Lower leg skin (tissue), 3 donors: Measurements from ENCODE around the gene MTM1.

ENCODE experiments used
- POLR2A ChIP-seq, 2 donors: fragments of 450-650 bp; IDR thresholded peaks; one replicate each; pipeline ENCODE4 v1.6.1; 2016 to 2017; ENCODE audit warnings: antibody characterized with exemption in 2 of 2, mild to moderate bottlenecking in 1 of 2, moderate library complexity in 1 of 2
- TF ChIP-seq, protein P1 (sequence below), 3 donors: fragments of 450-650 bp; IDR thresholded peaks; one replicate each; pipeline ENCODE4 v1.5.1; 2016; ENCODE audit warnings: antibody characterized with exemption in 3 of 3, mild to moderate bottlenecking in 3 of 3, moderate library complexity in 2 of 3

DNA sequence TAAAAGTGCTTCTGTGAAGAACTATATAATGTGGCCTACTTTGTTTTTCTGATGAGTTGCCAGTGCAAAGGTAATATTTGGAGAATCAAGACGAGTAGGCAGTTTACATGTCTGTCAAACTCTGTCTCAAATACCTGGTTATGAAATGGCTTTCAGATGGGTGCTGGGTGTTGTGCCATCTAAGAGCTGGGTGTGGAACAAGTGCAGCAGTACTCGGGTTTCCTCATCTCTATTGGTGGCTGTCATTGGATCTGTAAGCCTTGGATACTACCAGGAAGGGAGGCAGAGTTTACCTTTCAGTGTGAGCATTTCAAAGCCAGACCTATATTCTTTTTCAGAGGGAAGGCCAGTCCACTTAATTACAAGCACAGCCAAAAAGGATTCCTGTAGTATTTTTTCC lies 37.2 kb downstream of the MTM1 start:
- TF ChIP-seq, protein P1, sequence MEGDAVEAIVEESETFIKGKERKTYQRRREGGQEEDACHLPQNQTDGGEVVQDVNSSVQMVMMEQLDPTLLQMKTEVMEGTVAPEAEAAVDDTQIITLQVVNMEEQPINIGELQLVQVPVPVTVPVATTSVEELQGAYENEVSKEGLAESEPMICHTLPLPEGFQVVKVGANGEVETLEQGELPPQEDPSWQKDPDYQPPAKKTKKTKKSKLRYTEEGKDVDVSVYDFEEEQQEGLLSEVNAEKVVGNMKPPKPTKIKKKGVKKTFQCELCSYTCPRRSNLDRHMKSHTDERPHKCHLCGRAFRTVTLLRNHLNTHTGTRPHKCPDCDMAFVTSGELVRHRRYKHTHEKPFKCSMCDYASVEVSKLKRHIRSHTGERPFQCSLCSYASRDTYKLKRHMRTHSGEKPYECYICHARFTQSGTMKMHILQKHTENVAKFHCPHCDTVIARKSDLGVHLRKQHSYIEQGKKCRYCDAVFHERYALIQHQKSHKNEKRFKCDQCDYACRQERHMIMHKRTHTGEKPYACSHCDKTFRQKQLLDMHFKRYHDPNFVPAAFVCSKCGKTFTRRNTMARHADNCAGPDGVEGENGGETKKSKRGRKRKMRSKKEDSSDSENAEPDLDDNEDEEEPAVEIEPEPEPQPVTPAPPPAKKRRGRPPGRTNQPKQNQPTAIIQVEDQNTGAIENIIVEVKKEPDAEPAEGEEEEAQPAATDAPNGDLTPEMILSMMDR (IDR thresholded peaks at IDR 0.05): no peak
- TF ChIP-seq POLR2A (IDR thresholded peaks at IDR 0.05): no peak
